DMS153 treated with DMSO at 0.1 percent for 48 hours (cell line): ENCODE results near the gene MARCHF2.

ENCODE experiments used
- DNase-seq: peaks from one replicate; lab custom pipeline; 2025; ENCODE audit not compliant: unreplicated experiment; lab: John Stamatoyannopoulos, UW

The MARCHF2 gene

GRCh38 chr19:8473648-8474476 is 60.8 kb downstream of the MARCHF2 start:
- DNase-seq: no peak

- no peak for DNase-seq
Measured at GRCh38 chr19:8475005-8475404, 61.9 kb downstream of the MARCHF2 start.

DNA sequence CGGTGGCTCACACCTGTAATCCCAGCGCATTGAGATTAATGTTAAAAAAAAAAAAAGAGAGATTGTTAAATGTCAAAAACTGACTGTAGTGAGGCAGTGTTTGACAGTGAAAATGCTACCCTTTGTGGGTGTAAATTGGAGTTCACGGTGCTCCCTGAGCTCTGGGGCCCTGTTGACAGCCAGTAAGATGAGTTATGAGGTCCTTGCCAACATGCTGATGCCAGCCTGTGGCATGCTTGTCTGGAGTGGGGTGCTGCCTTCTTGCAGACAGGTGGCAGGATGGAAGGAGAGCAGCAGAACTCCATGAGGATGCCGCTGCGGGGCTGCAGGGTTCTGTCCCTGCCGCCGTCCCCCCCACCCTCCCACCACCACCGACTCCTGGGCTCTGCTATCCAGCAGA is 63.4 kb downstream of the MARCHF2 start:
- no peak for DNase-seq

DNA sequence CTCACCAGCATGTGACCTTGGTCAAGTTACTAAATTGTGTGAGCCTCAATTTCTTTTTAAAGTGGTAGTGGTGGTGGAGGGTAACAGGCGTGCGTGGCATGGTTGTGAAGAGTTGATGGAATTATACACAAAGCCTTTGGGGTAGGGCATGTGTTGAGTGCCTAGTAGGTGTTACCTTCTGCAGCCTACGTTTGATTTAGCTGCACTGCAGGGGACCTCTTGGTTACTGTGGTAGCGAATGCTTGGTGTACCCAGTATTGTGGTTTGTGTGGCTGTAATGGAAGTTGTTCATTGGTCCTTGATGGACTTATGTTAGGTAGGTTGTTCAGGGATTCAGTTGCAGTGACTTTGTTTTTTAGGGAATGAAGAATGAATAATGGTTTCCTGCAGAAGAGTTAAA is 64.8 kb downstream of the MARCHF2 start:
- no peak for DNase-seq

- no peak for DNase-seq
Measured at GRCh38 chr19:8478598-8478997, 65.5 kb downstream of the MARCHF2 start.

DNA sequence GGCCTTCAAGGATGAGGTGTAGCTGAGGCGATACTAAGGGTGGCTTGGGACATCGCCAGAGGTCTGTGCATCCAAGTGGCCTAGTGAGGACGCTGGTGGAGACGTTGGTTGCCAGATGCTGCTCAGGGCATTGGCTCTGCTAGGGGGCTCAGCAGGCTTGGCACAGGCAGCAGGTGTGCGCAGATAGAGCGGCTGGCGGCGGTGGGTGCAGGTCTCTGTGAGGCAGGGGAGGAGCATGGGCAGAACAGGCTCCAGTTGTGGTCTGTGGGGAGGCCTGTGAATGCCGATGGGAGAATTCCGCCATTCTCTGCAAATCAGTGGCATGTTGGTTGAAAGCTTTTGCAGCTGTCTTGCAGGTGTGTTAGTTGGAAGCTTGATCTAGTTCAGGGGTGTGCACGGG is 68.1 kb downstream of the MARCHF2 start:
- no peak for DNase-seq

GRCh38 chr19:8481616-8482015 is 68.5 kb downstream of the MARCHF2 start:
- no peak for DNase-seq

DNA sequence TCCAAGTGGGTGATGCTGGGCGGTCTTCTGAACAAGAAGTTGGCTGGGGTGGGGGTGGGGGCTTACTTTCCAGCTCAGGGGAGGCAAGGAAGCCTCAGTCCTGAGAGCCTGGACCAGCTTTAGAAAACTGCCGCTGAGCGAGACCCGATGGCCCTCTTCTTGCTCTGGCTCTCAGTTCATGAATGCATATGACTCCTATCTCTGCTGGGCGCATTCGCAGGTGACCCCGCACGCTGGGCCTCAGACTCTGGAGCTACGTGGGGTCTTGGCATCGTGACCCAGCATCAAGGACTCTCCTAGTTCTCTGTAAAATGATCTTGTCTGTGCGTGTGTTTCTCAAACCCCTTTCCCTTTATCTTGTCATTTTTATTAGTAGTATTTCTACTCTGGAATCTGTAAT is 69.6 kb downstream of the MARCHF2 start:
- DNase-seq: no peak

DNA sequence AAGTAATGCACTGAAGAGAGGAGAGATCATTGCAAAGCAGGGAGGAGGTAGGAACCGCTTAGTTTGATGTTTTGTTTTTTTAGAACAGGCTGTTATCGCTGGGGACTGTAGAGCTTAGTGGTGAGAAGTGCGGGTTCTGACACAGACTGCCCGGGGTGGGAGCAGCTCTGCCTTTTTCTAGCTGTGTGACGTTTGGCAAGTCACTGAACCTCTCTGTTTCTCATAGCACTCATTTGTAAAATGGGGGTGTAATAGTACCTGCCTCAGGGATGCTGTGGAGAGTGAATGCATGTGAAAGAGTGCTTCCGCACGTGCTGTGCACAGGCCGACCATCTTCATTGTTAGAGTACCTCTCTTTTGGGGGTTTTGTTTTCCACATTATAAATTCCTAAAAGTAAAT is 70.1 kb downstream of the MARCHF2 start:
- DNase-seq: no peak

- no peak for DNase-seq
Measured at GRCh38 chr19:8484331-8484894, 71.3 kb downstream of the MARCHF2 start.

DNA sequence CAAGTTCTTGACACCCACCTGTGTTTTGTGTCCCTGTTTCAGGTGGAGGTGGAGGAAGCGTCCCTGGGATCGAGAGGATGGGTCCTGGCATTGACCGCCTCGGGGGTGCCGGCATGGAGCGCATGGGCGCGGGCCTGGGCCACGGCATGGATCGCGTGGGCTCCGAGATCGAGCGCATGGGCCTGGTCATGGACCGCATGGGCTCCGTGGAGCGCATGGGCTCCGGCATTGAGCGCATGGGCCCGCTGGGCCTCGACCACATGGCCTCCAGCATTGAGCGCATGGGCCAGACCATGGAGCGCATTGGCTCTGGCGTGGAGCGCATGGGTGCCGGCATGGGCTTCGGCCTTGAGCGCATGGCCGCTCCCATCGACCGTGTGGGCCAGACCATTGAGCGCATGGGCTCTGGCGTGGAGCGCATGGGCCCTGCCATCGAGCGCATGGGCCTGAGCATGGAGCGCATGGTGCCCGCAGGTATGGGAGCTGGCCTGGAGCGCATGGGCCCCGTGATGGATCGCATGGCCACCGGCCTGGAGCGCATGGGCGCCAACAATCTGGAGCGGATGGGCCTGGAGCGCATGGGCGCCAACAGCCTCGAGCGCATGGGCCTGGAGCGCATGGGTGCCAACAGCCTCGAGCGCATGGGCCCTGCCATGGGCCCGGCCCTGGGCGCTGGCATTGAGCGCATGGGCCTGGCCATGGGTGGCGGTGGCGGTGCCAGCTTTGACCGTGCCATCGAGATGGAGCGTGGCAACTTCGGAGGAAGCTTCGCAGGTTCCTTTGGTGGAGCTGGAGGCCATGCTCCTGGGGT is 72.7 kb downstream of the MARCHF2 start:
- no peak for DNase-seq

GRCh38 chr19:8486661-8487136 is 73.6 kb downstream of the MARCHF2 start:
- no peak for DNase-seq

DNA sequence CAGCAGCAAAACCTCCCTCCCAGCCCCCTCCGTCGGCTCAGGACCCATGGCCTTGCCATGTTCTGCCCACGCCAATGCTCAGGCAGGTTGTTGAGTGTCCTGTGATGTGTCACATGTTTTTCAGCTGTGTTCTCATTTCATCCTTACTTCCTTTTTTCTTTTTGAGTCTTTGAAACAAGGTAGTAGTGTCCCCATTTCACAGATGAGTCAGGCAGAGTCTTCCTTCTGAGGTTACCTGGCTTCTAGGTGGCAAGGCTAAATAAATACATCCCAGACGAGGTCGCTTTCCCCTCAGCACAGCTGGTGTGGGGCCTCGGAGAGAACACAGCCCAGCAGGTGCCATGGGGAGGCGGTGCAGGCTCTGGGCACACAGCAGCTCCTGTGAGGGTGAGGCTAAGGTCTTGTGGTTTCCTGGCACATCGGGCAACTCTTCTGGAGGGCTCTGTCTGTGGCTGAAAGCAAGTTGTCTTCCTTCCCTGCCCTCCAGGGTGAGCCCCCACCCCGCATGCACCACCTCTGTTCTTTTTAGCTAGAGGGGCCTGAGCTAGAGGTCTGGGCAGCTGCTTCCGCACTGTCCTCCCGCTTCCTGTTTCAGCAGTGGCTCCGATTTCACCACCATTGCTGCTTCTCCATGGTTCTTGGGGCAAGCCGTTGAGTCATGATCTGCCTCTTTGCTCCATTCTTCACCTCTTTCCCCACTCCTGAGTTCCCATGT is 74.2 kb downstream of the MARCHF2 start:
- DNase-seq: no peak

GRCh38 chr19:8488365-8488764 is 75.3 kb downstream of the MARCHF2 start:
- DNase-seq: no peak
